HFF-Myc (cell line): ENCODE results near the gene RGS2.
A peak's percentile ranks its signal among the peaks of the same experiment; 100 is the strongest.

Experiments
- DNase-seq: peaks from one replicate; pipeline ENCODE4 v3.0.0-alpha.2; 2011; ENCODE audit warnings: low read depth; ENCODE audit errors: extremely low read depth
- H3K4me3 ChIP-seq: replicated peaks from 2 replicates; pipeline ENCODE4 v1.5.1; 2011; ENCODE audit warnings: low read depth, mild to moderate bottlenecking, control low read depth, low read length
- TF ChIP-seq, protein P1 (sequence below): IDR thresholded peaks from 2 replicates; pipeline ENCODE4 v1.5.1; 2012; ENCODE audit warnings: mild to moderate bottlenecking, low read depth, low read length, control low read depth; ENCODE audit errors: missing control alignments

Gene RGS2

DNA sequence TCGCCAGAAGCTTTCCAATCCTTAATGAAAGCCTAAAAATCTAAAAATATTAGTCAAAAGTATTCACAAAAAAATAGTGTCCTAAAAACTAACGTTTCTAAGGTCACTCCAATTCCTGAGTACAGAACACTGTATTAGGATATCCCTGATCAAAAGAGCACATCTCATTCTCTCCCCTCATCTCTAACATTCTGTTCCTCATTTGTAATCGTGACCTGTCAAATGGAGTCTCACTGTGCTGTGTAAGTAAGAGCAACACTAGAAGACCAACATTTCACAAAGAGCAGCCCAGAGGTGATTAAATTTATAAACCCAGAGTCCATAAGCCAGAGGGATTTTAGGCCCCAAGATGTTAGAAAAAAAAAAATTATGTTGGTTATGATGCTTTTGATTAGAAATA lies 26.3 kb downstream of the RGS2 start:
- no peak for DNase-seq
- no peak overlapping the region for H3K4me3 ChIP-seq
- TF ChIP-seq, protein P1, sequence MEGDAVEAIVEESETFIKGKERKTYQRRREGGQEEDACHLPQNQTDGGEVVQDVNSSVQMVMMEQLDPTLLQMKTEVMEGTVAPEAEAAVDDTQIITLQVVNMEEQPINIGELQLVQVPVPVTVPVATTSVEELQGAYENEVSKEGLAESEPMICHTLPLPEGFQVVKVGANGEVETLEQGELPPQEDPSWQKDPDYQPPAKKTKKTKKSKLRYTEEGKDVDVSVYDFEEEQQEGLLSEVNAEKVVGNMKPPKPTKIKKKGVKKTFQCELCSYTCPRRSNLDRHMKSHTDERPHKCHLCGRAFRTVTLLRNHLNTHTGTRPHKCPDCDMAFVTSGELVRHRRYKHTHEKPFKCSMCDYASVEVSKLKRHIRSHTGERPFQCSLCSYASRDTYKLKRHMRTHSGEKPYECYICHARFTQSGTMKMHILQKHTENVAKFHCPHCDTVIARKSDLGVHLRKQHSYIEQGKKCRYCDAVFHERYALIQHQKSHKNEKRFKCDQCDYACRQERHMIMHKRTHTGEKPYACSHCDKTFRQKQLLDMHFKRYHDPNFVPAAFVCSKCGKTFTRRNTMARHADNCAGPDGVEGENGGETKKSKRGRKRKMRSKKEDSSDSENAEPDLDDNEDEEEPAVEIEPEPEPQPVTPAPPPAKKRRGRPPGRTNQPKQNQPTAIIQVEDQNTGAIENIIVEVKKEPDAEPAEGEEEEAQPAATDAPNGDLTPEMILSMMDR, result no peak

DNA sequence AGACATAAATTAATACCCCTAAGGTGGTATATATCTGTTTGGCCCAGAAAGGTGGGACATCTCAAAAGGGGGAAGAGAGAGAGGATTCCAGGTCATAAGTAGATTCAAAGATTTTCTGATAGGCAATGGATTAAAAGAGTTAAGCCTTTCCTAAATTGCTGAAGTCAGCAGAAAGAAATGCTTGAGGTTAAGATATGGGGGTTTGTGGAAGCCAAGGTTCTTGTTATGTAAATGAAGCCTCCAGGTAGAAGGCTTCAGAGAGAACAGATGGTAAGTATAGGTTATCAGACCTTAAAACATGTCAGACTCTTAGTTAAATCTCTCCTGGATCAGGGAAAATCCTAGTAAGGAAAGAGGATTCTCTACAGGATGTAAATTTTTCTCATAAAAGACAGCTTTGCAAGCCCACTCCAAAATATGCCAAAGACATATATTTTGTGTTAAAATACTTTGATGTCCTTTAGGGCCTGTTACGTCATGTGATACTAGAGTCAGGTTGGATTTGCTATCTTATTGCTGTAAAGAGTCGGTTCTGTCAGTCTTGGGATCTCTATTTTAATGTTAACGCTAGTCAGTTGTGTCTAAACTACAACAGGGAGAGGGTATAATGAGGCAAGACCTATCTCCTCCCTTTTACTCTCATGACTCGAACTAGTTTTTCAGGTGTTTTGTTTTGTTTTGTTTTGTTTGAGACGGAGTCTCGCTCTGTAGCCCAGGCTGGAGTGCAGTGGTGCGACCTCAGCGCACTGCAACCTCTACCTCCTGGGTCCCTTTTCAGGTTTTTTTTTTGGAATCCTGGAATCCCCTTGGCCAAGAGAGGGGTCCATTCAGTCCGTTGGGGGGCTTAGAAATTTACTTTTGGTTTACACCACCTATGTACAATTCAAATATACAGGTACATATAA lies 30.6 kb downstream of the RGS2 start:
- DNase-seq, result no peak
- no peak overlapping the region for H3K4me3 ChIP-seq
- TF ChIP-seq, protein P1, result no peak

DNA sequence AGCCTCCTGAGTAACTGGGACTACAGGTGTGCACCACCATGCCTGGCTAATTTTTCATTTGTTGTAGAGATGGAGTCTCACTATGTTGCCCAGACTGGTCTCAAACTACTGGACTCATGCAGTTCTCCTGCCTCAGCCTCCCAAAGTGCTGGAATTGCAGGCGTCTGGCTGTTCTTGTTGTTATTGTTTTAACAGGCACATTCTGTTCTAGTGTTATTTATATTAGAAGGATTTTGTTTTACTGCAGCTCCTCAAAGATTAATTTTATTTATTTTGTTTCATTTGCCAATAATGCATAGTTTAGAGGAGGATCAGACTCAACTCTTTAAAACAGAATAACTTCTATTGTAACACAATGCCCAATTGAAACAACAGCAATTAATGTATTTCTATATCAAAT lies 35.5 kb downstream of the RGS2 start:
- TF ChIP-seq, protein P1, result no peak
- H3K4me3 ChIP-seq, result no peak overlapping the region
- no peak for DNase-seq

DNA sequence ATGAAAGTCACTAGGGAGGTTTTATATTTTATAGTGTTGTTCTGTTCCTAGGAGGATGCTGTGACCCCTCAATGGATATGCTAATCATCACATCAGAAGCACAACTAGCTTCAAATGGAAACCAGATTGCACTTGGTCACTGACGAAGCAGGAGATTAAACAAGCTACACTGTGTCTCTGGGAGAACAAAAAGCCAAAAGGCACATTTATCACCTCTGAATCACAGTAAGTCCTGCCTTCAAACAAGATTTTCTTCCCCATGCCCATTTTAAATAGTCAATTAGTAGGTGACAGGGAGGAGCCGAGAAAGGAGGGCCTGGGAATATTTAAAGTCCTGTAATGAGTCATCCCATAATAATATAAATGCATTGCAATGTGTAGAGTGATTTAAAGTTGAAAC lies 38.1 kb downstream of the RGS2 start:
- no peak overlapping the region for H3K4me3 ChIP-seq
- TF ChIP-seq, protein P1, result no peak

DNA sequence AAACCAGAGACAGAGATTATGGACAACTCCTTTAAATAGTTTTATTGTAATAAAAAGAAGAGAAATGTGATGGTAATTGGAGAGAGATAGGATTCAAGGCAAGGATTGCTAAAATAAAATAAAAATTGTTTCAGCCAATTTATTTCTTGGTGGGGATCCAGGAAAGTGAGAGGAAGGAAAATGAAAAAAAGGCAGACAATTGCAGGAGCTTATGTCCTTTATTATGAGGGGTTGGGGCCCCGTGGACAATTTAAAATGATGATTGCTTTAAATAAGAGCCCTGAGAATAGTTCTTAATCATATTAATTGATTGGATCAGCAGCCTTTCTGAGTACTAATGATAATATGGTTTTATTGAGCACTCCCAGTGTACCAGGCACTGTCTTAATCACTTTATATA lies 40.2 kb downstream of the RGS2 start:
- no peak overlapping the region for H3K4me3 ChIP-seq
- DNase-seq, result no peak
- TF ChIP-seq, protein P1, result no peak

More for the DNA sequence above, 38.1 kb downstream of the RGS2 start:
- DNase-seq, result peak; percentile 81

DNA sequence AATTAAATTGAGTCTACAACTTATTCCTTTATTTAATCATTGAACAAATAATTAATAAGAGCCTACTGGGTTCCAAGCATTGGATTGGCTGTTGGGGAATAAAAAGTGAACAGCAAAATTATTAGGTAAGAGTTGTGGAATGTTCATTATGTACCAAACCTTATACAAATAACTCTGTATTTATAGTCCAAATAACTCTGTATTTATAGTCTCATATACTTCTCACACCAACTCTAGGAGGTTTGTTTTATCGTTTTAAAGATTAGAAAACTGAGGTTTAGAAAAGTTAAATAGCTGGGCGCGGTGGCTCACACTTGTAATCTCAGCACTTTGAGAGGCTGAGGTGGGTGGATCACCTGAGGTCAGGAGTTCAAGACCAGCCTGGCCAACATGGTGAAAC lies 40.6 kb downstream of the RGS2 start:
- DNase-seq, result no peak
- no peak overlapping the region for H3K4me3 ChIP-seq
- TF ChIP-seq, protein P1, result no peak
